Hippocampal formation (tissue), 2 donors: ENCODE results near the gene GOLGA6L10.
"Not testable (repeated sequence)": the region's sequence is repeated elsewhere in the genome, so short reads cannot be mapped to it uniquely, and the experiment has no call there.

Experiments used
- DNase-seq, 2 donors: peaks; one replicate each; lab custom pipeline; 2025; lab: John Stamatoyannopoulos, UW

Gene GOLGA6L10

GRCh38 chr15:82349375-82349774 is at the start of gene GOLGA6L10:
Gene GOLGA6L10 (minus strand): TSS chr15:82349475. CDS start chr15:82349375, 100 bp downstream.
- not testable (repeated sequence) for DNase-seq

GRCh38 chr15:82398785-82399184 is 49.5 kb upstream of the GOLGA6L10 start:
- DNase-seq: no peak

- DNase-seq: no peak
Measured at GRCh38 chr15:82397817-82398216, 48.5 kb upstream of the GOLGA6L10 start.

GRCh38 chr15:82395788-82396187 is 46.5 kb upstream of the GOLGA6L10 start:
- DNase-seq: not testable (repeated sequence)

GRCh38 chr15:82393671-82394070 is 44.4 kb upstream of the GOLGA6L10 start:
- no peak for DNase-seq

- DNase-seq: not testable (repeated sequence)
Measured at GRCh38 chr15:82392077-82392476, 42.8 kb upstream of the GOLGA6L10 start.

GRCh38 chr15:82390152-82390551 is 40.9 kb upstream of the GOLGA6L10 start:
- DNase-seq: not testable (repeated sequence)

GRCh38 chr15:82387209-82387608 is 37.9 kb upstream of the GOLGA6L10 start:
- not testable (repeated sequence) for DNase-seq

- DNase-seq: not testable (repeated sequence)
Measured at GRCh38 chr15:82381330-82381955, 32.2 kb upstream of the GOLGA6L10 start.

- not testable (repeated sequence) for DNase-seq
Measured at GRCh38 chr15:82379552-82379951, 30.3 kb upstream of the GOLGA6L10 start.

GRCh38 chr15:82373661-82374060 is 24.4 kb upstream of the GOLGA6L10 start:
- DNase-seq: not testable (repeated sequence)

- no peak for DNase-seq
Measured at GRCh38 chr15:82371656-82372055, 22.4 kb upstream of the GOLGA6L10 start.

- DNase-seq: not testable (repeated sequence)
Measured at GRCh38 chr15:82367790-82368189, 18.5 kb upstream of the GOLGA6L10 start.

- DNase-seq: not testable (repeated sequence)
Measured at GRCh38 chr15:82365692-82366323, 16.5 kb upstream of the GOLGA6L10 start.

GRCh38 chr15:82364548-82364947 is 15.3 kb upstream of the GOLGA6L10 start:
- not testable (repeated sequence) for DNase-seq

- not testable (repeated sequence) for DNase-seq
Measured at GRCh38 chr15:82362790-82363189, 13.5 kb upstream of the GOLGA6L10 start.

- not testable (repeated sequence) for DNase-seq
Measured at GRCh38 chr15:82360618-82361017, 11.3 kb upstream of the GOLGA6L10 start.

- DNase-seq: not testable (repeated sequence)
Measured at GRCh38 chr15:82355055-82355454, 5.8 kb upstream of the GOLGA6L10 start.

GRCh38 chr15:82354546-82354945 is 5.3 kb upstream of the GOLGA6L10 start:
- not testable (repeated sequence) for DNase-seq

GRCh38 chr15:82347645-82348044 is 1.6 kb downstream of the GOLGA6L10 start:
- not testable (repeated sequence) for DNase-seq

- DNase-seq: not testable (repeated sequence)
Measured at GRCh38 chr15:82345176-82345575, 4.1 kb downstream of the GOLGA6L10 start.

GRCh38 chr15:82344421-82344820 is 4.9 kb downstream of the GOLGA6L10 start:
- not testable (repeated sequence) for DNase-seq

GRCh38 chr15:82343851-82344250 is 5.4 kb downstream of the GOLGA6L10 start:
- DNase-seq: not testable (repeated sequence)
